ENCODE results near the gene PKD2L1.
"Not testable (repeated sequence)": the region's sequence is repeated elsewhere in the genome, so short reads cannot be mapped to it uniquely, and the experiment has no call there.

PKD2L1 gene

GRCh38 chr10:100334762-100335161, 4.7 kb upstream of the PKD2L1 start:
- no peak for DNase-seq (ENCODE audit: low read depth in 2 of 2, low spot score in 1 of 2)

- DNase-seq (ENCODE audit: low read depth in 2 of 2, low spot score in 1 of 2): no peak
These were observed 3.8 kb upstream of the PKD2L1 start for GRCh38 chr10:100333661-100334440.

GRCh38 chr10:100333106-100333505, 3.1 kb upstream of the PKD2L1 start:
- no peak for DNase-seq (ENCODE audit: low read depth in 2 of 2, low spot score in 1 of 2)

- no peak for DNase-seq (ENCODE audit: low read depth in 2 of 2, low spot score in 1 of 2)
These were observed 1.8 kb downstream of the PKD2L1 start for GRCh38 chr10:100328198-100328597.

- DNase-seq (ENCODE audit: low read depth in 2 of 2, low spot score in 1 of 2): no peak
These were observed 2.4 kb downstream of the PKD2L1 start for GRCh38 chr10:100327718-100328009.

- no peak for DNase-seq (ENCODE audit: low read depth in 2 of 2, low spot score in 1 of 2)
These were observed 2.9 kb downstream of the PKD2L1 start for GRCh38 chr10:100327007-100327717.

- no peak for DNase-seq (ENCODE audit: low read depth in 2 of 2, low spot score in 1 of 2)
These were observed 4.9 kb downstream of the PKD2L1 start for GRCh38 chr10:100325158-100325557.

GRCh38 chr10:100319707-100320402, 10.2 kb downstream of the PKD2L1 start:
- DNase-seq (ENCODE audit: low read depth in 2 of 2, low spot score in 1 of 2): no peak

- no peak for DNase-seq (ENCODE audit: low read depth in 2 of 2, low spot score in 1 of 2)
These were observed 11.8 kb downstream of the PKD2L1 start for GRCh38 chr10:100318207-100318606.

- DNase-seq (ENCODE audit: low read depth in 2 of 2, low spot score in 1 of 2): no peak
These were observed 14.4 kb downstream of the PKD2L1 start for GRCh38 chr10:100315615-100316014.

- no peak for DNase-seq (ENCODE audit: low read depth in 2 of 2, low spot score in 1 of 2)
These were observed 18.7 kb downstream of the PKD2L1 start for GRCh38 chr10:100311298-100311697.

- no peak for DNase-seq (ENCODE audit: low read depth in 2 of 2, low spot score in 1 of 2)
These were observed 22.3 kb downstream of the PKD2L1 start for GRCh38 chr10:100307684-100308083.

GRCh38 chr10:100306861-100307260, 23.2 kb downstream of the PKD2L1 start:
- no peak for DNase-seq (ENCODE audit: low read depth in 2 of 2, low spot score in 1 of 2)

- no peak for DNase-seq (ENCODE audit: low read depth in 2 of 2, low spot score in 1 of 2)
These were observed 25.6 kb downstream of the PKD2L1 start for GRCh38 chr10:100304414-100304813.

- DNase-seq (ENCODE audit: low read depth in 2 of 2, low spot score in 1 of 2): no peak
These were observed 26.2 kb downstream of the PKD2L1 start for GRCh38 chr10:100303724-100304319.

- not testable (repeated sequence) for DNase-seq (ENCODE audit: low read depth in 2 of 2, low spot score in 1 of 2)
These were observed 28.9 kb downstream of the PKD2L1 start for GRCh38 chr10:100301123-100301522.

GRCh38 chr10:100297242-100297641, 32.8 kb downstream of the PKD2L1 start:
- no peak for DNase-seq (ENCODE audit: low read depth in 2 of 2, low spot score in 1 of 2)

- DNase-seq (ENCODE audit: low read depth in 2 of 2, low spot score in 1 of 2): no peak
These were observed 37.0 kb downstream of the PKD2L1 start for GRCh38 chr10:100293066-100293465.

GRCh38 chr10:100292300-100292699, 37.7 kb downstream of the PKD2L1 start:
- not testable (repeated sequence) for DNase-seq (ENCODE audit: low read depth in 2 of 2, low spot score in 1 of 2)

- DNase-seq (ENCODE audit: low read depth in 2 of 2, low spot score in 1 of 2): no peak
These were observed 38.7 kb downstream of the PKD2L1 start for GRCh38 chr10:100291356-100291755.

- no peak for DNase-seq (ENCODE audit: low read depth in 2 of 2, low spot score in 1 of 2)
These were observed 40.4 kb downstream of the PKD2L1 start for GRCh38 chr10:100289641-100290040.

- DNase-seq (ENCODE audit: low read depth in 2 of 2, low spot score in 1 of 2): no peak
These were observed 41.8 kb downstream of the PKD2L1 start for GRCh38 chr10:100288196-100288595.

Data from stimulated activated CD8-positive, alpha-beta memory T cell treated with anti-CD3 and anti-CD28 coated beads, Interleukin-4, amount 100 ng/mL, for 1 hour (primary cell).